Spinal cord (tissue), 10 donors: ENCODE data around the gene HRH4. TPM values are rescaled to one million over a fixed set of nuclear protein-coding genes. Genes with fewer than 3 reads are reported as not detected.

Experiments used
- DNase-seq, 6 donors: peaks; one replicate each; pipeline versions ENCODE4 v3.0.0 to v3.0.0-alpha.2; 2013 to 2015; ENCODE audit warnings: low spot score in 6 of 6, low read depth in 4 of 6
- H3K27ac ChIP-seq: one replicate; pipeline ENCODE4 v1.5.1; 2013; ENCODE audit warnings: low read depth, low read length, control low read depth
- H3K27me3 ChIP-seq: one replicate; pipeline ENCODE4 v1.6.1; 2013; ENCODE audit warnings: low read length; ENCODE audit not compliant: control insufficient read depth, insufficient read depth
- H3K36me3 ChIP-seq: one replicate; pipeline ENCODE4 v1.6.1; 2013; ENCODE audit warnings: low read length; ENCODE audit not compliant: control insufficient read depth, insufficient read depth
- H3K4me1 ChIP-seq: one replicate; pipeline ENCODE4 v1.6.1; 2013; ENCODE audit warnings: low read length; ENCODE audit not compliant: control insufficient read depth, insufficient read depth
- H3K4me3 ChIP-seq: one replicate; pipeline ENCODE4 v1.5.1; 2013; ENCODE audit warnings: low read depth, low read length, control low read depth
- H3K9me3 ChIP-seq: one replicate; pipeline ENCODE4 v1.6.1; 2013; ENCODE audit warnings: low read length; ENCODE audit not compliant: control insufficient read depth, insufficient read depth
- WGBS: methylation state at CpG from one replicate; pipeline ENCODE4 v1.1.5; 2013; ENCODE audit warnings: missing lambda C conversion rate; ENCODE audit not compliant: insufficient coverage; 5-methylcytosine and 5-hydroxymethylcytosine counted together
- long read RNA-seq, 4 donors: transcript quantifications; one replicate each; lab custom pipeline, GENCODE V29; 2026
- polyA plus RNA-seq, 2 donors: library from polyadenylated mRNA; unstranded; fragments of 120-200 nt; gene quantifications; one replicate each; pipeline ENCODE4 v1.2.1, GENCODE V29; 2013; ENCODE audit not compliant: insufficient read length in 2 of 2
- total RNA-seq, 2 donors: library from RNA; depleted of rRNA in 1 of 2; stranded (reverse); fragments of 120-200 nt in 1 of 2; fragments of >200 nt in 1 of 2; gene quantifications; one replicate each; pipeline versions ENCODE4 v1.2.3 to v1.2.4, GENCODE V29; 2013 to 2014
- donor health status: healthy.

The HRH4 gene
- total RNA-seq: under 1 TPM; 0.06 to 0.20 TPM
- polyA plus RNA-seq: under 1 TPM; 0.18 to 0.29 TPM
- long read RNA-seq, donor 1: 0 reads
- long read RNA-seq, donor 2: 0 reads
- long read RNA-seq, donor 3: 0 reads
- long read RNA-seq, donor 4: 0 reads

- Histone ChIP-seq H3K27me3 (no peaks in the 10 kb centered on the region), H3K9me3 (no peaks in the 10 kb centered on the region), H3K4me1 (no peaks in the 10 kb centered on the region), H3K36me3 (no peaks in the 10 kb centered on the region), H3K27ac (no peak within 1 kb of the TSS), H3K4me3 (no peak within 1 kb of the TSS)
- WGBS: no CpG with 5 or more reads among the region's 1 CpG
- no peak for DNase-seq
Measured at GRCh38 chr18:24460388-24460787, at the start of gene HRH4. Gene HRH4, plus strand, starts transcription at chr18:24460637. Its CDS starts 92 bp downstream, at chr18:24460729.

GRCh38 chr18:24413148-24413547 is 47.3 kb upstream of the HRH4 start:
- H3K36me3 ChIP-seq: no peaks in the 10 kb centered on the region
- 60% methylated on average over 2 of the region's 2 CpGs for WGBS
- no peaks in the 10 kb centered on the region for H3K4me1 ChIP-seq
- DNase-seq: peak in 1 of 6 donors; percentile 15
- H3K9me3 ChIP-seq: no peaks in the 10 kb centered on the region
- H3K27me3 ChIP-seq: peaks cover 2% of the 10 kb centered on the region
- no peak overlapping the region for H3K27ac ChIP-seq
- no peak overlapping the region for H3K4me3 ChIP-seq

- Histone ChIP-seq H3K27me3 (peaks cover 7% of the 10 kb centered on the region), H3K4me1 (no peaks in the 10 kb centered on the region), H3K27ac (no peak overlapping the region), H3K4me3 (no peak overlapping the region), H3K36me3 (no peaks in the 10 kb centered on the region), H3K9me3 (no peaks in the 10 kb centered on the region)
- no peak for DNase-seq
- 100% methylated on average over 2 of the region's 3 CpGs for WGBS
Measured at GRCh38 chr18:24414349-24415003, 46.0 kb upstream of the HRH4 start.

- no peak for DNase-seq
- no peaks in the 10 kb centered on the region for H3K36me3 ChIP-seq
- 26% methylated on average over 2 of the region's 3 CpGs for WGBS
- no peaks in the 10 kb centered on the region for H3K9me3 ChIP-seq
- no peak overlapping the region for H3K4me3 ChIP-seq
- H3K27ac ChIP-seq: no peak overlapping the region
- peaks cover 14% of the 10 kb centered on the region for H3K27me3 ChIP-seq
- no peaks in the 10 kb centered on the region for H3K4me1 ChIP-seq
Measured at GRCh38 chr18:24417480-24417879, 43.0 kb upstream of the HRH4 start.

- 100% methylated on average over 1 of the region's 4 CpGs for WGBS
- no peak for DNase-seq
- no peak overlapping the region for H3K4me3 ChIP-seq
- no peaks in the 10 kb centered on the region for H3K4me1 ChIP-seq
- no peaks in the 10 kb centered on the region for H3K9me3 ChIP-seq
- H3K27ac ChIP-seq: no peak overlapping the region
- H3K36me3 ChIP-seq: no peaks in the 10 kb centered on the region
- peaks cover 15% of the 10 kb centered on the region for H3K27me3 ChIP-seq
Measured at GRCh38 chr18:24420551-24420950, 39.9 kb upstream of the HRH4 start.

GRCh38 chr18:24421831-24422230 is 38.6 kb upstream of the HRH4 start:
- Histone ChIP-seq H3K27me3 (peaks cover 18% of the 10 kb centered on the region), H3K9me3 (no peaks in the 10 kb centered on the region), H3K27ac (no peak overlapping the region), H3K36me3 (no peaks in the 10 kb centered on the region), H3K4me1 (peaks cover 3% of the 10 kb centered on the region), H3K4me3 (no peak overlapping the region)
- DNase-seq: no peak
- WGBS: no CpG with 5 or more reads among the region's 1 CpG

GRCh38 chr18:24426073-24426397 is 34.4 kb upstream of the HRH4 start:
- H3K4me1 ChIP-seq: peaks cover 7% of the 10 kb centered on the region
- no peaks in the 10 kb centered on the region for H3K36me3 ChIP-seq
- WGBS: 28% methylated on average over 8 of the region's 11 CpGs
- peak overlapping the region; percentile 90 for H3K4me3 ChIP-seq
- no peak for DNase-seq
- H3K27ac ChIP-seq: peak overlapping the region; percentile 85
- no peaks in the 10 kb centered on the region for H3K9me3 ChIP-seq
- H3K27me3 ChIP-seq: peaks cover 7% of the 10 kb centered on the region

GRCh38 chr18:24426398-24427294 is 33.8 kb upstream of the HRH4 start, which contains the start of gene IMPACT:
Gene IMPACT, plus strand, starts transcription at chr18:24426670. Its CDS starts 87 bp downstream, at chr18:24426757.
- Histone ChIP-seq H3K27ac (peak within 1 kb of the TSS; percentile 85), H3K4me1 (peaks cover 7% of the 10 kb centered on the region), H3K9me3 (no peaks in the 10 kb centered on the region), H3K4me3 (peak within 1 kb of the TSS; percentile 90), H3K27me3 (peaks cover 7% of the 10 kb centered on the region), H3K36me3 (peaks cover 4% of the 10 kb centered on the region)
- under 1% methylated on average over 79 of the region's 82 CpGs for WGBS
- DNase-seq: peak; percentile 62 to 96 (median 78)

- Histone ChIP-seq H3K4me1 (peaks cover 7% of the 10 kb centered on the region), H3K27ac (no peak overlapping the region), H3K27me3 (peaks cover 4% of the 10 kb centered on the region), H3K4me3 (peak overlapping the region; percentile 90), H3K9me3 (no peaks in the 10 kb centered on the region), H3K36me3 (peaks cover 8% of the 10 kb centered on the region)
- DNase-seq: peak in 1 of 6 donors; percentile 44
- WGBS: no CpG with 5 or more reads among the region's 3 CpGs
Measured at GRCh38 chr18:24427484-24427883, 33.0 kb upstream of the HRH4 start.
